GM21717 (cell line): ENCODE results near the gene COA7.

Experiments used
- ATAC-seq: cut with Tn5 transposase; IDR thresholded peaks from one replicate; pipeline ENCODE4 v1.9.1; 2021; ENCODE audit warnings: mild to moderate bottlenecking, moderate library complexity; ENCODE audit not compliant: unreplicated experiment

COA7 gene

GRCh38 chr1:52673513-52673912 lies 24.6 kb downstream of the COA7 start:
- no peak for ATAC-seq

DNA sequence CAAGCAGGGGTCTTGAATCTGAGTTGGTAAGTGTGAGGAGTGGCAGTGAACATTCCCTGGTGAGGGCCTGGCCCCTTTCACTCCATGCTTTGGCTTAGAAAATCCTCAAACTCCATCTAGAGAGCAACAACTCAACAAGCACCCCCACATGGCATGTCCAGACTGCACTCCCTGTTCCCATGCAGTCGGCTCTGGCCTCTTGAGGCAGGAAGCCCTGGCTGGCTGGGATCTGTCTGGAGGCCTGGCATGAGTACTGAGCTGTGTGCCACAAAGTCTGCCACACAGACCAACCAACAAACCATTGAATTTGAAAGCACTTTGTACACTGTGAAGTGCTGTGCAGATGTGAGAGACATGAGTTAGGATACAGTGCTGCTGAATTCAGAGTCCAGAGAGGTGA lies 25.2 kb downstream of the COA7 start:
- no peak for ATAC-seq

GRCh38 chr1:52670604-52671003 lies 27.5 kb downstream of the COA7 start:
- no peak for ATAC-seq

GRCh38 chr1:52669696-52670095 lies 28.5 kb downstream of the COA7 start:
- ATAC-seq, result no peak

DNA sequence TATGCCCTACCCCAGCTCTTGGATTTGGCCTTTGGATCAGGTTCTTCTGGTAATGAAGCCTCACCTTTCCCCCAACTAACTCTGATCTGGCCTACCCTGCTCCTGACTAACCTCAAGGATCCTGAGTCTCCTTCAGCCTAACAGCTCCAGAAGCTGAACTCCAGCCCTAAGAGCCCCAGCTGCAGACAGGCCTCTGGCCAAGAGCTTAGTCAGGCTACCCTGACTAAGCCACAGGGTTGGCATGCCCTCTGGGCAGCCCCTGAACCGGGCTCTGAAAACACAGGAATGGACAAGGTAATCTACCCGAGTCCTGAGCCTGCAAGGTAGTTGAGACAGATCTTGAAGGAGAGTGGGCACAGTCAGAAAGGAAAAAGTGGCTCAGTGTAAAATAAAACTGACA lies 29.4 kb downstream of the COA7 start:
- ATAC-seq, result no peak

- no peak for ATAC-seq
Measured at GRCh38 chr1:52667984-52668383, 30.2 kb downstream of the COA7 start.

DNA sequence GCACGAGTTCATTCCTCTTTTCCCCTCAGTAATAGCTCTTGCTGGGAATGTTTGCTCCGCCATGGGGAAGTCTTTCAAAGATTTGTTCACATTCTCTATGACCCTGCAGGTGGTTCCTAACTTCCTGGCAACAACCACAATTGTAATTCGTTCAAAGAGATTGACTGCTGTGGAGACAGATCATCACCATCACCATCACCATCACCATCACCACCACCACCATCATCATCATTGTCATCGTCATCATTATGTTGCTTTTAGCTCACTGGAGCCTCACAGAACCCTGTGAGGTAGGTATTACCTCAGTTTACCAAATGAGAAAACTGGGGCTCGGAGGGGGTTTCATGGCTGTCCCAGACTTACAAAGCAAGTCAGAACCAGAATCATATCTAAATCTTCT lies 30.9 kb downstream of the COA7 start:
- no peak for ATAC-seq

DNA sequence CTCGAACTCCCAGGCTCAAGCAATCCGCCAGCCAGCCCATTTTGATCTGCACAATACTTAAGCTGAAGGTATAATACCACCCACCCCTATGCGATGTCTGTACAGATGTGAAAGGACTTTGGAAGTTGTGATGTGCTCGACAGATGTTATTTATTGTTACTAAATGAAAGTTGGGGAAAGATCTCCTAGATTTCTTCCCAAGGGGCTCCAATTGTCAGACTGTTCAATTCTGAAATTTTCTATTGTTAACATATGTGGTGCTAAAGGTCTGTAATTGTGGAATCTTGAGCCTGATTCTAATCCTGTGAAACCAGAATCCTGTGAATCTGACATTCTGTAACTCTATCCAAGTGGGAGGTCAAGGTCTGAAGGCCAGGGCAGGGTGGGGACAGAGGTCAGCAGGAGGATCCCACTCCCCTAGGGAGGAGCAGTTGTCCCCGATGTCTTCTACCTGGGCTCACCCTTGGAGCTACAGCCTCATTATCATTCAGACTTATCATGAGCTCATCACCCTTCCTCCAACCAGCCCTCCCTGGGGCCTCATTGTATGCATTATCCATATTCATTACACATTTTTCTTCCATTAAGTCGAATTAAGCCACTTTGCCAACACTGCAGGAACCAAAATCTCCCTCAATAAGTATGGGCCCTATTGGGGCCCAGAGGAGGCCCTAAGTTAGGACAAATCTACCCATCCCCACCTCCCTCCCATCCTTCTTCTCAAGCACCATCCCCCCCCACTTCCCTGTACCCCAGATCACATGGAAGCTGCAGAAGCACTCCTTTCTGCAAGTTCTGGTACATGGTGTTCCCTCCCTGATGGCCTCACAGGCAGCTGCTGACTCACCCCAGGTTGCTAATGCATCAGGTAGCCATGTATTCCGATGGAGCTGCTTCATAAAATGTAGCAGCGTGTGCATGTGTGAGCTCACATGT lies 32.9 kb downstream of the COA7 start:
- ATAC-seq, result no peak

GRCh38 chr1:52663716-52664115 lies 34.4 kb downstream of the COA7 start:
- no peak for ATAC-seq

DNA sequence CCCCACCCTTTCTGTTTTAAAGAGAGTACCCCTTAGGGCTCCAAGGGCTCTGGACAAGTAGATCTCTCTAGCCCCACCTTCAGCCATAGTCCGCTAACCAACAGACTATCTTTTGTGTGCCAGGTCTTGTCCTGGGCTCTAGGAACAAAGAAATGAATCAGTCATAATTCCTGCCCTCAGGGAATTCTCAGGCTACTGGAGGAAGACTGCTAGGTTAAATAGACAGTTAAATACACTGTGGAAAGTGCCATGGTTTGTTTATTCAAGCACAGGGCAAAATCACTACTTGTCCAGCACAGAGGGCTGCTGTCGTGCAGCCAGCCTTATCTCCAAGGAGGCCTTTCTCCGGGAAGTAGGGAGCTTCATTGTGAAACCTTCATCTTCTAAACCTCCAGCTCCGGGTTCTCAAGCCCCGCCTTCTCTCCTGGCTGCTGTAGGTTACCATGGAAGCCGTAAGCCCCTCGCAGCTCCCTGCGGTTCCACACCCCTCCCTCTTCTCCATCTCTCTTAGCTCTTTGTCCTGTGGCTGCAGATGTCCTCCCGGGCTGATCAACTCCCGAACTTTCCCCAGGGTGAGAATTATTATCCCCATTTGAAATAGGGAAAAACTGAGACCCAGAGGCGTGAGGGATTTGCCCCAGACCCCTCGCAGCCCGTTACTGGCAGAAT lies 35.4 kb downstream of the COA7 start:
- no peak for ATAC-seq

DNA sequence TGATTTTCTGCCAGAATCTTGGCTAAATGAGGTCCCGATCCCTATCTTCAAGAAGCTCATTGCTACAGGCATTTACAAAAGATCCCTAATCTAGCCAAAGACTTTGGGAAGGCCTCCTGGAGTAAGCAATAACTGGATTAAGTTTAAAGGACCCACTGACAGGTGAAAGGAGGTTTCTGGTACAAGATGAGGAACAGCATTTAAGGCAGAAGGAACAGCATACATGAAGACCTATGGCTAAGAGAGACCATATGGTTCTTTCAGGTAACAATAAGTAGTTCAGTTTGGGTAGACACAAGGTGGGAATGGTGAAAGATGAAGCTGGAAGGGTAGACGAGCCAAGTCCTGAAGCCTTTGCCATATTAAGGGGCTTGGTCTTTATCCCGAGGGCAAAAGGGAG lies 37.3 kb downstream of the COA7 start:
- ATAC-seq, result no peak

- no peak for ATAC-seq
Measured at GRCh38 chr1:52659851-52660596, 38.1 kb downstream of the COA7 start.

DNA sequence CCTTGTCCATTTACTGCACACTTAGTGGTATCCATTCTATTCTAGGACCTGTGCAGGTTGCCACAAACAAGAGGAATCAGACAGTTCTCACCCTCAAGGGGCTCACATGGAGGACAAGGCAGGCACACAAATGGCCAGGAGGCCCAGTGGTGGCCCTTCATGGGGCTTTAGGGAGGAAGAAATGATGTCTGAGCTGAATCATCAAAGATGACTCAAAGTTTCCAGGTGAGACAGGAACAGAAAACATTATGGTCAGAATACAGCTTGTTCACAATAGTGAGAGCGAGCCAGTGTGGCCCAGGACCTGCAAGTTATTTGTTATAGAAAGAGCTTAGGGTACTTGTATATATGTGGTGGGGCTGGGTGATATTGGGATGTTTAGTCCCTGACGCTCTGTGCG lies 38.8 kb downstream of the COA7 start:
- no peak for ATAC-seq

- ATAC-seq, result no peak
Measured at GRCh38 chr1:52658795-52659194, 39.4 kb downstream of the COA7 start.

DNA sequence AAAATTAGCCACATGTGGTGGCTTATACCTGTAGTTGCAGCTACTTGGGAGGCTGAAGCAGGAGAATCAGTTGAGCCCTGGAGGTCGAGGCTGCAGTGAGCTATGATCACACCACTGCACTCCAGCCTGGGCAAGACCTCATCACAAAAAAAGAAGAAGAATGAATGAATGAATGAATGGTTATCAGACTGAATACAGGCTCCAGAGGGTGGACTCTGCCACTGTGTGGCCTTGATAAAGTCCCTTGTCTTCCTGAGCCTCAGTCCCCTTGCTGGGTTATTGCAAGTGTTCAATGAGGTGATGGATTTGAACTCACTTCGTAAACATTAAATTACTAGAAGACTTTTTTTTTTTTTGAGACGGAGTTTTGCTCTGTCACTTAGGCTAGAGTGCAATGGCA lies 40.4 kb downstream of the COA7 start:
- no peak for ATAC-seq

DNA sequence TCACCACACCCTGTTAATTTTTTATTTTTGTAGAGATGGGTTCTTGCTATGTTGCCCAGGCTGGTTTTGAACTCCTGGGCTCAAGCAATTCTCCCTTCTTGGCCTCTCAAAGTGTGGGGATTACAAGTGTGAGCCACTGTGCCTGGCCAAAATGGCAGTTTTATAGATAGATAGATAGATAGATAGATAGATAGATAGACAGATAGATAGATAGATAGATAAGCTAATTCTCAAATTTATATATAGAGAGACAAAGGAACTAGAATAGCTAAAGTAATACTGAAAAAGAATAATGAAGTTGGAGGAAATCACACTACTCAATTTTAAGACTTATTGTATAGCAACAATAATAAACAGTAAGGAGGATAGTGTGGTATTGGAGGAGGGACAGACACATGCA lies 44.1 kb downstream of the COA7 start:
- ATAC-seq, result no peak

DNA sequence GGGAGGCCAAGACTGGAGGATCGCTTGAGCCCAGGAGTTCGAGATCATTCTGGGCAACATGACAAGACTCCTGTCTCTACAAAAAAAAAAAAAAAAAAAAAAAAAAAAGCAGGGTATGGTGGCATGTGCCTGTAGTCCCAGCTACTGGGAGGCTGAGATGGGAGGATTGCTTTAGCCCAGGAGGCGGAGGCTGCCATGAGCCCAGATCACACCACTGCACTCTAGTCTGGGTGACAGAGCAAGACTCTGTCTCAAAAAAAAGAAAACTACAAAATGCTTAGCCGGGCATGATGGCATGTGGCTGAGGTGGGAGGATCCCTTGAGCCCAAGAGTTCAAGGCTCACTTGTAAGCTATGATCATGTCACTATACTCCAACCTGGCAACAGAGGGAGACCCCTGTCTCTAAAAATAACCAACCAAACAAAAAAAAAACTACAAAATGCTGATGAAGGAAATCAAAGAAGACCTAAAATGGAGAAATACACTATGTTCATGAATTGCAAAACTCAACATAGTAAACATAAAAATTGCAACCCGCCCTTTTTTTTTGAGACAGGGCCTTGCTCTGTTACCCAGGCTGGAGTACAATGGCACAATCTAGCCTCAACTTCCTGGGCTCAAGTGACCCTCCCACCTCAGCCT lies 44.8 kb downstream of the COA7 start:
- ATAC-seq, result no peak

DNA sequence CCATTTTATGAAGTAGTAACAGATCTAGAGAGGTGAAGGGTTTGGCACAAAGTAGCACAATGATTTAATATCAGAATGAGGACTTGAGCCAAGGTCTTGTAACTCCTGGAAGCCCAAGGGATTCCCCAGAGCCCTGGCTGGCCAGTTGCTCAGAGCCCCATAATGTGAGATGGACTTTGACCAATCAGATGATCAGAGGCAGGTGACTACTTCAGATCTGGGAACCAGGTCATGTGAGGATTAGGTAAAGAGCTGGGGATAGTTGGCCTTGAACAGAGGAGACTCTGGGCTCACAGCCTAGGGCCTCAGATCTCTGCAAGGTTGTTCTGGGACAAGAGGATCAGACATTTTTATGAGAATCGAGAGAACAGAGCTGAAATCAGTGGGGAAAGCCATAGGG lies 46.2 kb downstream of the COA7 start:
- ATAC-seq, result no peak

DNA sequence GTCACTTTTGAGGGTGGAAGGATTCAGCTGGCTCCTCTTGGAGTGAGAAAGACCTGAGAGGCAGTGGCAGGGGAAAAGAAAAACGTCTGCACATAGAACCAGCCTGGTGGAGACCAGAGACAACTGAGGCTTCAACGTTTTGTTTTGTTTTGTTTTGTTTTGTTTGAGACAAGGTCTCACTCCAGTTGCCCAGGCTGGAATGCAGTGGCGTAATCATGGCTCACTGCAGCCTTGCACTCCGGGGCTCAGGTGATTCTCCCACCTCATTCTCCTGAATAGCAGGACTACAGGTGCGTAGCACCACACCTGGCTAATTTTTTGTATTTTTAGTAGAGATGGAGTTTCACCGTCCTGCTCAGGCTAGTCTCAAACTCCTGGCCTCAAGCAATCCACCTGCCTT lies 52.9 kb downstream of the COA7 start:
- no peak for ATAC-seq

GRCh38 chr1:52641307-52641706 lies 56.8 kb downstream of the COA7 start:
- ATAC-seq, result no peak

- no peak for ATAC-seq
Measured at GRCh38 chr1:52640697-52641096, 57.5 kb downstream of the COA7 start.
